ENCODE results near the gene UBE2E2. TPM values are rescaled to one million over a fixed set of nuclear protein-coding genes. Genes with fewer than 3 reads are reported as not detected.

UBE2E2 gene
- polyA plus RNA-seq, 1 donor (not counting 4 experiments of a cell fraction or from before 2014, with no cell fraction given): 63.2 TPM

- H3K4me3 ChIP-seq (ENCODE audit: control insufficient read depth in 2 of 3, extremely low read depth in 1 of 3, insufficient read depth in 2 of 3, low read depth in 1 of 3, low read length in 3 of 3): no peak overlapping the region
- H3K36me3 ChIP-seq (ENCODE audit: control insufficient read depth in 2 of 2, extremely low read depth in 1 of 2, insufficient read depth in 2 of 2, low read length in 2 of 2): no peaks in the 10 kb centered on the region
- no peak for TF ChIP-seq EZH2 (IDR thresholded peaks at IDR 0.05; ENCODE audit: low read length)
- TF ChIP-seq, protein P1, sequence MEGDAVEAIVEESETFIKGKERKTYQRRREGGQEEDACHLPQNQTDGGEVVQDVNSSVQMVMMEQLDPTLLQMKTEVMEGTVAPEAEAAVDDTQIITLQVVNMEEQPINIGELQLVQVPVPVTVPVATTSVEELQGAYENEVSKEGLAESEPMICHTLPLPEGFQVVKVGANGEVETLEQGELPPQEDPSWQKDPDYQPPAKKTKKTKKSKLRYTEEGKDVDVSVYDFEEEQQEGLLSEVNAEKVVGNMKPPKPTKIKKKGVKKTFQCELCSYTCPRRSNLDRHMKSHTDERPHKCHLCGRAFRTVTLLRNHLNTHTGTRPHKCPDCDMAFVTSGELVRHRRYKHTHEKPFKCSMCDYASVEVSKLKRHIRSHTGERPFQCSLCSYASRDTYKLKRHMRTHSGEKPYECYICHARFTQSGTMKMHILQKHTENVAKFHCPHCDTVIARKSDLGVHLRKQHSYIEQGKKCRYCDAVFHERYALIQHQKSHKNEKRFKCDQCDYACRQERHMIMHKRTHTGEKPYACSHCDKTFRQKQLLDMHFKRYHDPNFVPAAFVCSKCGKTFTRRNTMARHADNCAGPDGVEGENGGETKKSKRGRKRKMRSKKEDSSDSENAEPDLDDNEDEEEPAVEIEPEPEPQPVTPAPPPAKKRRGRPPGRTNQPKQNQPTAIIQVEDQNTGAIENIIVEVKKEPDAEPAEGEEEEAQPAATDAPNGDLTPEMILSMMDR (optimal IDR thresholded peaks at IDR 0.05 in 1 of 3, IDR thresholded peaks at IDR 0.05 in 1 of 3, conservative IDR thresholded peaks at IDR 0.05 in 1 of 3; ENCODE audit: extremely low read depth in 1 of 3, insufficient read depth in 2 of 3, low read length in 3 of 3): no peak
- H2AFZ ChIP-seq (ENCODE audit: control insufficient read depth, low read length): no peak overlapping the region
- no peaks in the 10 kb centered on the region for H3K9me3 ChIP-seq (ENCODE audit: control insufficient read depth, low read depth, low read length)
- FAIRE-seq: no peak
- no peaks in the 10 kb centered on the region for H3K9me1 ChIP-seq (ENCODE audit: control insufficient read depth, extremely low read depth, insufficient read depth, low read length)
- H3K4me1 ChIP-seq (ENCODE audit: control insufficient read depth, extremely low read depth, insufficient read depth, low read length): peaks cover 20% of the 10 kb centered on the region
- DNase-seq (ENCODE audit: low read depth, low spot score): no peak
- no peaks in the 10 kb centered on the region for H3K79me2 ChIP-seq (ENCODE audit: control insufficient read depth, insufficient read depth, low read length)
- no peak overlapping the region for H3K4me2 ChIP-seq (ENCODE audit: control insufficient read depth, extremely low read depth, insufficient read depth, low read depth, low read length)
- dilution Hi-C loops (cut with MboI; ENCODE audit: extremely low pct_ligation_motif_present, low sequenced_read_pairs): no loop called here
- H4K20me1 ChIP-seq (ENCODE audit: control insufficient read depth, extremely low read depth, insufficient read depth, low read length): no peaks in the 10 kb centered on the region
- H3K9ac ChIP-seq (ENCODE audit: control insufficient read depth, extremely low read depth, insufficient read depth, low read length): no peak overlapping the region
- H3K27me3 ChIP-seq (ENCODE audit: control insufficient read depth, extremely low read depth, insufficient read depth, low read length): peaks cover 21% of the 10 kb centered on the region
- no peak overlapping the region for H3K27ac ChIP-seq (ENCODE audit: control insufficient read depth, insufficient read depth, low read length)
Observed at GRCh38 chr3:23161308-23161707, 41.8 kb upstream of the UBE2E2 start.

GRCh38 chr3:23161896-23162570, 41.1 kb upstream of the UBE2E2 start:
- Histone ChIP-seq H4K20me1 (ENCODE audit: control insufficient read depth, extremely low read depth, insufficient read depth, low read length) (no peaks in the 10 kb centered on the region), H3K79me2 (ENCODE audit: control insufficient read depth, insufficient read depth, low read length) (no peaks in the 10 kb centered on the region), H3K4me2 (ENCODE audit: control insufficient read depth, extremely low read depth, insufficient read depth, low read depth, low read length) (peak overlapping the region; percentile 27), H3K27ac (ENCODE audit: control insufficient read depth, insufficient read depth, low read length) (no peak overlapping the region), H3K4me3 (ENCODE audit: control insufficient read depth in 2 of 3, extremely low read depth in 1 of 3, insufficient read depth in 2 of 3, low read depth in 1 of 3, low read length in 3 of 3) (no peak overlapping the region), H3K27me3 (ENCODE audit: control insufficient read depth, extremely low read depth, insufficient read depth, low read length) (peaks cover 28% of the 10 kb centered on the region), H3K9me1 (ENCODE audit: control insufficient read depth, extremely low read depth, insufficient read depth, low read length) (no peaks in the 10 kb centered on the region), H3K9ac (ENCODE audit: control insufficient read depth, extremely low read depth, insufficient read depth, low read length) (no peak overlapping the region), H3K4me1 (ENCODE audit: control insufficient read depth, extremely low read depth, insufficient read depth, low read length) (peaks cover 20% of the 10 kb centered on the region), H3K9me3 (ENCODE audit: control insufficient read depth, low read depth, low read length) (no peaks in the 10 kb centered on the region), H2AFZ (ENCODE audit: control insufficient read depth, low read length) (no peak overlapping the region), H3K36me3 (ENCODE audit: control insufficient read depth in 2 of 2, extremely low read depth in 1 of 2, insufficient read depth in 2 of 2, low read length in 2 of 2) (no peaks in the 10 kb centered on the region)
- DNase-seq (ENCODE audit: low read depth, low spot score) (no peak), FAIRE-seq (peak; percentile 39)
- no peak for TF ChIP-seq EZH2 (IDR thresholded peaks at IDR 0.05; ENCODE audit: low read length)
- TF ChIP-seq, protein P1 (optimal IDR thresholded peaks at IDR 0.05 in 1 of 3, IDR thresholded peaks at IDR 0.05 in 1 of 3, conservative IDR thresholded peaks at IDR 0.05 in 1 of 3; ENCODE audit: extremely low read depth in 1 of 3, insufficient read depth in 2 of 3, low read length in 3 of 3): no peak
- dilution Hi-C loops (cut with MboI; ENCODE audit: extremely low pct_ligation_motif_present, low sequenced_read_pairs): no loop called here

All from keratinocyte (primary cell).